Neural crest cell (in vitro differentiated cells): ENCODE data around the gene RASGRP4. TPM values are rescaled to one million over a fixed set of nuclear protein-coding genes. Genes with fewer than 3 reads are reported as not detected.

Experiments
- DNase-seq: peaks from one replicate; pipeline ENCODE4 v3.0.0; 2021; ENCODE audit warnings: low read depth, mixed read lengths, low spot score
- H3K27ac Mint-ChIP-seq: one replicate; pipeline ENCODE4 v1.8.0; 2021; ENCODE audit warnings: mild to moderate bottlenecking, mixed read lengths; ENCODE audit not compliant: unreplicated experiment
- H3K27me3 Mint-ChIP-seq: 2 replicates; pipeline ENCODE4 v1.8.0; 2021; ENCODE audit warnings: low read depth, mild to moderate bottlenecking, mixed read lengths
- H3K36me3 Mint-ChIP-seq: 2 replicates; pipeline ENCODE4 v1.8.0; 2021; ENCODE audit warnings: low read depth, mild to moderate bottlenecking, mixed read lengths
- H3K4me1 Mint-ChIP-seq: 2 replicates; pipeline ENCODE4 v1.8.0; 2021; ENCODE audit warnings: mixed read lengths
- H3K4me3 Mint-ChIP-seq: one replicate; pipeline ENCODE4 v1.8.0; 2021; ENCODE audit warnings: mild to moderate bottlenecking, mixed read lengths
- H3K9me3 Mint-ChIP-seq: 2 replicates; pipeline ENCODE4 v1.8.0; 2021; ENCODE audit warnings: mixed read lengths
- total RNA-seq: library from RNA; stranded (reverse); gene quantifications from 2 replicates; pipeline ENCODE4 v1.2.1, GENCODE V29; 2021
- TF ChIP-seq, protein P1 (sequence below): fragments of 200-600 bp; sonication (generic); conservative IDR thresholded peaks from 2 replicates; pipeline ENCODE4 v1.5.0; 2021; ENCODE audit warnings: antibody characterized with exemption, mild to moderate bottlenecking

Gene RASGRP4
- total RNA-seq, 1 donor from 2014 or later = 0.58 TPM

DNA sequence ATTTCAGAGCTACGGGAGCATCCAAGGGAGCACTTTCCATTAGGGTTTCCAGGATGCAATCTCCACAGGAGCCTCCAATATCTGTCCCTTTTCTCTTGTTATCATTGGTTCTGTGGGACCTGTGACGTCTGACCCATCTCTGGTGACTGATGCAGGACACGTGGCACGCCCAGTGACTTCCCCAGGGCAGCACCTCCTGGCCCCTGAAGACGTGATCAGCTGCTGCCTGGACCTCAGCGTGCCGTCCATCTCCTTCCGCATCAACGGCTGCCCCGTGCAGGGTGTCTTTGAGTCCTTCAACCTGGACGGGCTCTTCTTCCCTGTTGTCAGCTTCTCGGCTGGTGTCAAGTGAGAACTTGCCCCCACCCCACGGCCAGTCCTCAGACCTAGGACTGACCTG lies 33.0 kb upstream of the RASGRP4 start:
- peaks cover 8% of the 10 kb centered on the region for H3K9me3 Mint-ChIP-seq
- no peaks in the 10 kb centered on the region for H3K36me3 Mint-ChIP-seq
- DNase-seq = no peak

GRCh38 chr19:38457690-38458405 lies 31.8 kb upstream of the RASGRP4 start:
- Mint-ChIP-seq H3K4me1 (no peaks in the 10 kb centered on the region), H3K4me3 (no peak overlapping the region), H3K9me3 (peaks cover 11% of the 10 kb centered on the region), H3K27me3 (no peaks in the 10 kb centered on the region), H3K27ac (no peak overlapping the region), H3K36me3 (no peaks in the 10 kb centered on the region)
- DNase-seq = no peak
- TF ChIP-seq, protein P1, sequence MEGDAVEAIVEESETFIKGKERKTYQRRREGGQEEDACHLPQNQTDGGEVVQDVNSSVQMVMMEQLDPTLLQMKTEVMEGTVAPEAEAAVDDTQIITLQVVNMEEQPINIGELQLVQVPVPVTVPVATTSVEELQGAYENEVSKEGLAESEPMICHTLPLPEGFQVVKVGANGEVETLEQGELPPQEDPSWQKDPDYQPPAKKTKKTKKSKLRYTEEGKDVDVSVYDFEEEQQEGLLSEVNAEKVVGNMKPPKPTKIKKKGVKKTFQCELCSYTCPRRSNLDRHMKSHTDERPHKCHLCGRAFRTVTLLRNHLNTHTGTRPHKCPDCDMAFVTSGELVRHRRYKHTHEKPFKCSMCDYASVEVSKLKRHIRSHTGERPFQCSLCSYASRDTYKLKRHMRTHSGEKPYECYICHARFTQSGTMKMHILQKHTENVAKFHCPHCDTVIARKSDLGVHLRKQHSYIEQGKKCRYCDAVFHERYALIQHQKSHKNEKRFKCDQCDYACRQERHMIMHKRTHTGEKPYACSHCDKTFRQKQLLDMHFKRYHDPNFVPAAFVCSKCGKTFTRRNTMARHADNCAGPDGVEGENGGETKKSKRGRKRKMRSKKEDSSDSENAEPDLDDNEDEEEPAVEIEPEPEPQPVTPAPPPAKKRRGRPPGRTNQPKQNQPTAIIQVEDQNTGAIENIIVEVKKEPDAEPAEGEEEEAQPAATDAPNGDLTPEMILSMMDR = no peak

More for the DNA sequence above, 33.0 kb upstream of the RASGRP4 start:
- Mint-ChIP-seq H3K27ac (no peak overlapping the region), H3K27me3 (no peaks in the 10 kb centered on the region), H3K4me3 (no peak overlapping the region), H3K4me1 (no peaks in the 10 kb centered on the region)
- TF ChIP-seq, protein P1 = no peak

GRCh38 chr19:38457202-38457601 lies 31.2 kb upstream of the RASGRP4 start:
- TF ChIP-seq, protein P1 = no peak
- no peak overlapping the region for H3K27ac Mint-ChIP-seq

GRCh38 chr19:38455031-38455430 lies 29.0 kb upstream of the RASGRP4 start:
- no peaks in the 10 kb centered on the region for H3K36me3 Mint-ChIP-seq
- peak; percentile 29 for DNase-seq

More at GRCh38 chr19:38457202-38457601, 31.2 kb upstream of the RASGRP4 start:
- Mint-ChIP-seq H3K27me3 (no peaks in the 10 kb centered on the region), H3K9me3 (peaks cover 11% of the 10 kb centered on the region), H3K4me3 (no peak overlapping the region), H3K4me1 (no peaks in the 10 kb centered on the region), H3K36me3 (no peaks in the 10 kb centered on the region)
- DNase-seq = no peak

GRCh38 chr19:38453596-38453995 lies 27.6 kb upstream of the RASGRP4 start:
- Mint-ChIP-seq H3K27ac (no peak overlapping the region), H3K4me3 (no peak overlapping the region), H3K9me3 (peaks cover 6% of the 10 kb centered on the region), H3K27me3 (no peaks in the 10 kb centered on the region), H3K36me3 (no peaks in the 10 kb centered on the region), H3K4me1 (no peaks in the 10 kb centered on the region)
- TF ChIP-seq, protein P1 = no peak
- no peak for DNase-seq

More at GRCh38 chr19:38455031-38455430, 29.0 kb upstream of the RASGRP4 start:
- Mint-ChIP-seq H3K9me3 (peaks cover 10% of the 10 kb centered on the region), H3K4me3 (no peak overlapping the region), H3K4me1 (no peaks in the 10 kb centered on the region), H3K27me3 (no peaks in the 10 kb centered on the region), H3K27ac (no peak overlapping the region)
- TF ChIP-seq, protein P1 = no peak
